Fibroblast of upper back skin (primary cell): ENCODE measurements around the gene ZNF365.

Experiments used
- DNase-seq: peaks from one replicate; pipeline ENCODE4 v3.0.0-alpha.2; 2013

The ZNF365 gene

DNA sequence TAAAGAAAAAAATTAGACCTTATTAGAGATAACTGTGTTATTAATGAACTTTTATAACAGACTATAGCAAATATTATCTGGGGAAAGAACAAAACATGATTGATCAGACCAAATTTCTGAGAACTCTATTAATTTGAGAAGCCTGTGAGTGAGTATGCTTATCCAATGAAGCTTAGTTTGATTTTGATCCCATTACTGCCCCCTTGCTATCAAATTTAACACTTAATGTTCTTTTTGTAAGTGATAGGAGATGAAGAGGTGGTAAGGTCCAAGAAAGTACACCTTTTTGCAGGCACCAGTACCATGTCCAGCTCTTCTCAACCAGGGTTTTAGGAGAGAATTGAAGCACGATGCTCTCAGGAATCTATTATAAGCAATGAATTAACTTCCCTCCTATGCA lies 49.9 kb downstream of the ZNF365 start:
- DNase-seq = no peak

GRCh38 chr10:62426086-62426485 lies 51.9 kb downstream of the ZNF365 start:
- DNase-seq = peak; percentile 66

GRCh38 chr10:62426600-62426999 lies 52.4 kb downstream of the ZNF365 start:
- no peak for DNase-seq

DNA sequence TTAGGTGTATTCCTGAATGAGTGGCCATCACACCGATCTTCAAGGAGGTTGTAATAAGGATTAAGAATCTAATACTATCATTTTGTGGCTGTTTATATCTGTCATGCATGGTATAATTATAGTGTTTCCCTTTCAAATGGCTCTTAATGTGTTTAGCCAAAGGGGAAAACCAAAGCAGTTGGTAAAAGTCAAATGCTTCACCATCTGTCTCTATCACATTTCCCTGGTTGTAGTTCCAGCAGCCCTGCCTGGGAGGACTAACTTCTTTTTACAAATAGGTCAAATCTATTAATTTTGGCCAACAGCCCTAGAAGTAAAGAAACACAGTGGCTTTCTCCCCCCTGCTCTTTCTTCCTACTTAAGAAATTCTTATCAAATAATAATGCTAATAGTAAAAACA lies 56.7 kb downstream of the ZNF365 start:
- DNase-seq = no peak

GRCh38 chr10:62433181-62433692 lies 59.1 kb downstream of the ZNF365 start:
- peak; percentile 99 for DNase-seq

- no peak for DNase-seq
Observed at GRCh38 chr10:62433901-62434300, 59.7 kb downstream of the ZNF365 start.

GRCh38 chr10:62437696-62438095 lies 63.5 kb downstream of the ZNF365 start:
- peak; percentile 93 for DNase-seq

DNA sequence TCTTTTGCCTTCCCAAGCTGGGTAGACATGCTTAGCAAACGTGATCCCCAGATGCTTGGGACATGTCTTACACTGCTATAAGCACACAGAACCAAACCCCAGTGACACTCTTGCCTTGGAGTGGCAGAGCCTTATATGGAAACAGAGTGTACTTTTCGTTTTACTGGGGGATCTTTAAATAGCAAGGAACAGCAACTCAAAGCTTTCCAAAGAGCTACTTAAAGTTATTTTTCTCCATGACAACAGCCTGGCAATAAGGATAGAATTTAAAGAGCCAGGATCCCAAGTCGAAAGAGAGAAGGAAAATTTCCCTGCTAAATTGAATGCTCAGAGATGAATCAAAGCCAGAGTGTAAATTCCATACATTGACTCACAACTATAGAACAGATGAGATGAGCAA lies 67.8 kb downstream of the ZNF365 start:
- peak; percentile 34 for DNase-seq

- no peak for DNase-seq
Observed at GRCh38 chr10:62442894-62443669, 68.9 kb downstream of the ZNF365 start.

- no peak for DNase-seq
Observed at GRCh38 chr10:62443866-62444265, 69.7 kb downstream of the ZNF365 start.

DNA sequence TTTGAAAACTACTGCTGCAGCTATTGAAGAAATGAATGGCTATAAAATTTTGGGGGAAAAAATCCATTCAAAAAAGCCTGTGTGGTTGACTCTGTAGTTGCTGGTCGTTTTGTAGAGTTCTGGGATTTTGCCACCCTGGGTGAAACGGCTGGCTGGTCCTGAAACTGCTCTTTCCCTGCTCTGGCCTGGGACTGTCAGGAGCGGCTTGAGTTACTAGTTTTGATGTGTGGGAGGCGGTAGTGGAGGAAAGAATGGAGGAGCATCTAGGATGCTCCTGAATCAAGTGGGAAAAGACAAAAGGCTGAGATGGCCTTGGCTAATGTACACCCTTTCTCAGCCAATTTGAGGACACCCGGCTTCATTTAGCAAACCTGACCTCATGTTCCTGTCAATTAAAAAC lies 72.5 kb downstream of the ZNF365 start:
- DNase-seq = no peak

DNA sequence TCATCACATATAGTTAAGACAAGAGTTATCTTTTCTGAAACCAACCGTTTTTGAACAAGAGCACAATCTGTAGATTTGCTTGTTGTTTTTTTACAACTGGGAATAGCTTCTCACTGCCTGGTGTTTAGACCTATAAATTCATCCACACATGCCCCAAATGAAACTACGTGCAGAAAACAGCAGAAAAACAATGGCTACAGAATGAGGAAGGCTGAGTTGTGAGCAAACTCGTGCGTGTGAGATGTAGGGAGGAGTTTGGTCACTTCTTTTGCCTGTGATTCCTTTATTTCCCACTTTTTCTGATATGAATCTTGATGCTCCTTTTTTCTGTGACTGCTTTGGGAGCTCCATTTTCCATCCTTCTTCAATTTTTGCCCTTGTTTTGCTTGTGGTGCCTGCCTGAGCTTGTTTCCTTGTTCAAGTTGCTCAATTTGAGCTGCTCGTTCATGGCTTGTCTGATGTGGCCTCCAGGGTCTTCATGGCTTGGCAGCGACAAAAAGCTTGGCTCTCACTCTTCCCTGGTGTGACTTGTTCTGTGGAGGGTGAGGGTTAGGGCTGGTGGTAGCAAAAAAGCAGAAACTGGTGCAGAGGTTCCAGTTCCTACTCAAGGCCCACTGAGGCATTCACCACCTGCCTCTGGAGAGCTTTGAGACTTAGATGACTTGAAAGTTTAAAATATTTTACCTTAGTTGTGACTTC lies 76.9 kb downstream of the ZNF365 start:
- DNase-seq = no peak

GRCh38 chr10:62451611-62451975 lies 77.4 kb downstream of the ZNF365 start:
- peak; percentile 37 for DNase-seq
